K562 (cell line): Measurements from ENCODE around the gene LGI4. TPM values are rescaled to one million over a fixed set of nuclear protein-coding genes. Genes with fewer than 3 reads are reported as not detected.

ENCODE experiments used
- ATAC-seq: fragments of 200-7000 bp; cut with Tn5 transposase; 3 replicates; pipeline ENCODE4 v1.9.1; 2020; ENCODE audit warnings: moderate library complexity
- BruUV-seq: library from RNA; stranded (reverse); fragments of 400-500 nt; replicated peaks from 2 replicates; lab custom pipeline; 2021; lab: Mats Ljungman, UMichigan
- CTCF ChIA-PET: fragments of 300-600 bp; formaldehyde crosslinking; extraction: SDS; loops from one replicate; lab custom pipeline; 2021; ENCODE audit warnings: low intra/inter-chr PET ratio; lab: Yijun Ruan, JAX
- POLR2A ChIA-PET: fragments of 300-600, 350-650 bp; sonication (Branson Sonifier 250); formaldehyde crosslinking; extraction: SDS; loops from one replicate; lab custom pipeline; 2021; ENCODE audit warnings: antibody characterized with exemption, inconsistent platforms; lab: Yijun Ruan, JAX
- DNase-seq, 4 experiments: peaks; one replicate each; pipeline versions ENCODE4 v3.0.0 to v3.0.0-alpha.2; 2011 to 2018; ENCODE audit warnings: low spot score in 3 of 4, mixed read lengths in 3 of 4; ENCODE audit errors: extremely low read depth in 1 of 4
- FAIRE-seq: peaks from 2 replicates; lab custom pipeline; 2011; peaks lifted over from hg19 to GRCh38; lab: Jason Lieb, UNC
- H2AFZ ChIP-seq: 2 replicates; pipeline ENCODE4 v1.6.0; 2011; ENCODE audit warnings: low read depth, low read length, control low read depth, inconsistent platforms
- H3K27ac ChIP-seq: fragments of 200-600 bp; 3 replicates; pipeline ENCODE4 v1.8.0; 2011; ENCODE audit warnings: low read depth, mild to moderate bottlenecking, control low read depth, inconsistent platforms, low read length, moderate library complexity, mixed read lengths; ENCODE audit errors: extremely low read depth
- H3K27me3 ChIP-seq, 2 experiments: fragments of 300-600 bp in 1 of 2; 2 replicates in 1 of 2; 3 replicates in 1 of 2; pipeline versions ENCODE4 v1.6.0 to v1.8.0; 2011; ENCODE audit warnings: inconsistent platforms in 2 of 2, low read length in 2 of 2, mild to moderate bottlenecking in 1 of 2, mixed read lengths in 1 of 2, moderate library complexity in 1 of 2; ENCODE audit not compliant: control insufficient read depth in 2 of 2, insufficient read depth in 2 of 2
- H3K36me3 ChIP-seq: fragments of 300-600 bp; 3 replicates; pipeline ENCODE4 v1.8.0; 2011; ENCODE audit warnings: mild to moderate bottlenecking, low read length, inconsistent platforms; ENCODE audit not compliant: control insufficient read depth, insufficient read depth
- H3K4me1 ChIP-seq, 2 experiments: fragments of 200-600 bp in 1 of 2; replicated peaks in 1 of 2; 2 replicates in 1 of 2; 3 replicates in 1 of 2; pipeline versions ENCODE4 v1.5.1 to v1.8.0; 2011; ENCODE audit warnings: inconsistent platforms in 2 of 2, low read length in 2 of 2, mild to moderate bottlenecking in 1 of 2, mixed read lengths in 1 of 2, moderate library complexity in 1 of 2; ENCODE audit not compliant: control insufficient read depth in 2 of 2, insufficient read depth in 2 of 2
- H3K4me2 ChIP-seq: 2 replicates; pipeline ENCODE4 v1.6.1; 2011; ENCODE audit warnings: low read length, control low read depth, inconsistent platforms, mixed read lengths; ENCODE audit not compliant: insufficient read depth
- H3K4me3 ChIP-seq: fragments of 200-600 bp; sonication (generic), shearing (Covaris generic); 2 replicates; pipeline ENCODE4 v1.5.1; 2016; ENCODE audit warnings: control low read depth, inconsistent platforms
- H3K79me2 ChIP-seq: fragments of 200-600 bp; 3 replicates; pipeline ENCODE4 v1.8.0; 2011; ENCODE audit warnings: low read length, inconsistent platforms; ENCODE audit not compliant: control insufficient read depth, insufficient read depth
- H3K9ac ChIP-seq, 2 experiments: 2 replicates each; pipeline versions ENCODE4 v1.6.0 to v1.6.1; 2011; ENCODE audit warnings: low read depth in 2 of 2, low read length in 2 of 2, control low read depth in 1 of 2, inconsistent platforms in 1 of 2, mild to moderate bottlenecking in 1 of 2, mixed read lengths in 1 of 2; ENCODE audit not compliant: insufficient read depth in 1 of 2
- H3K9me1 ChIP-seq: one replicate; pipeline ENCODE4 v1.6.0; 2011; ENCODE audit warnings: inconsistent platforms, mild to moderate bottlenecking, low read length, moderate library complexity; ENCODE audit not compliant: control insufficient read depth, insufficient read depth
- H3K9me3 ChIP-seq: replicated peaks from 2 replicates; pipeline ENCODE4 v1.5.1; 2011; ENCODE audit warnings: low read depth, low read length, inconsistent platforms; ENCODE audit not compliant: control insufficient read depth, insufficient read depth
- H4K20me1 ChIP-seq: replicated peaks from 2 replicates; pipeline ENCODE4 v1.6.1; 2011; ENCODE audit warnings: low read length, inconsistent platforms, mixed read lengths; ENCODE audit not compliant: control insufficient read depth, insufficient read depth
- CBX2 ChIP-seq: fragments of 200-600 bp; sonication (generic); IDR thresholded peaks from one replicate; pipeline ENCODE4 v1.6.1; 2012; ENCODE audit warnings: mild to moderate bottlenecking, low read length, inconsistent platforms; ENCODE audit not compliant: insufficient read depth, poor library complexity, severe bottlenecking
- EP300 ChIP-seq: IDR thresholded peaks from 2 replicates; pipeline ENCODE4 v1.6.1; 2012; ENCODE audit warnings: low read length, improper control_type of control experiment
- HNRNPL ChIP-seq: fragments of 200-400 bp; formaldehyde crosslinking; IDR thresholded peaks from 2 replicates; pipeline ENCODE4 v1.6.1; 2017; ENCODE audit warnings: low read depth, mild to moderate bottlenecking, low read length
- MED1 ChIP-seq: sonication (generic); formaldehyde crosslinking; IDR thresholded peaks from 2 replicates; pipeline ENCODE4 v1.8.1; 2023; ENCODE audit warnings: missing genetic modification reagents, borderline replicate concordance
- NFIC ChIP-seq: fragments of 450-650 bp; IDR thresholded peaks from 2 replicates; pipeline ENCODE4 v1.6.1; 2017; ENCODE audit warnings: mild to moderate bottlenecking, inconsistent platforms
- SMARCE1 ChIP-seq: fragments of 450-650 bp; IDR thresholded peaks from 2 replicates; pipeline ENCODE4 v1.7.1; 2016; ENCODE audit warnings: mild to moderate bottlenecking
- TEAD1 ChIP-seq, 2 experiments: fragments of 450-650 bp in 1 of 2; sonication (generic) in 1 of 2; formaldehyde crosslinking; IDR thresholded peaks; 2 replicates each; pipeline versions ENCODE4 v1.4.0 to v1.8.0; 2020 to 2022; ENCODE audit warnings: mild to moderate bottlenecking in 2 of 2, missing genetic modification reagents in 1 of 2
- UBTF ChIP-seq, 2 experiments: IDR thresholded peaks; 2 replicates each; pipeline ENCODE4 v1.6.1; 2012; ENCODE audit warnings: improper control_type of control experiment in 2 of 2, low read depth in 2 of 2, low read length in 2 of 2, borderline replicate concordance in 1 of 2
- ZNF212 ChIP-seq: fragments of 450-650 bp; formaldehyde crosslinking; IDR thresholded peaks from 2 replicates; pipeline ENCODE4 v1.4.0; 2020; ENCODE audit warnings: mild to moderate bottlenecking
- WGBS: fragments of 100-300 bp; shearing (Covaris generic); methylation state at CpG from one replicate; pipeline ENCODE4 v1.1.6; 2016; ENCODE audit warnings: low coverage, mixed read lengths; ENCODE audit not compliant: insufficient coverage; ENCODE audit errors: missing lambda C conversion rate; 5-methylcytosine and 5-hydroxymethylcytosine counted together
- in situ Hi-C: fragments of 300-500 bp; cut with MboI; formaldehyde crosslinking; loops from 4 replicates; pipeline ENCODE4 v1.15.0; 2018; ENCODE audit warnings: inconsistent platforms, mixed read lengths
- intact Hi-C: fragments of 100-400 bp; cut with micrococcal nuclease; formaldehyde crosslinking; loops from 2 replicates; pipeline ENCODE4 v1.14.2; 2022
- polyA plus RNA-seq, 8 experiments: library from polyadenylated mRNA; depleted of rRNA in 4 of 8; stranded (reverse) in 5 of 8; unstranded in 3 of 8; fragments of >200 nt; fragmentation: Nextera tagmentation in 2 of 8; fragmentation: Illumina TruSeq in 1 of 8; extraction: Ambion mirVana in 2 of 8; extraction: Trizol in 1 of 8; gene quantifications; 2 replicates each; pipeline versions ENCODE4 v1.2.1 to v1.2.3, GENCODE V29; 2011 to 2014; ENCODE audit warnings: inconsistent platforms in 1 of 8, missing spikeins in 1 of 8
- total RNA-seq, 7 experiments: library from RNA; depleted of rRNA in 6 of 7; stranded (reverse); fragments of >200 nt in 6 of 7; fragmentation: Illumina TruSeq in 2 of 7; extraction: Trizol in 2 of 7; gene quantifications; 2 replicates each; pipeline versions ENCODE4 v1.2.1 to v1.2.3, GENCODE V29; 2011 to 2021; ENCODE audit warnings: low replicate concordance in 1 of 7
- TF ChIP-seq, protein P1 (sequence below): fragments of 450-650 bp; IDR thresholded peaks from 2 replicates; pipeline ENCODE4 v1.6.1; 2016

Gene LGI4
- total and polyA plus RNA-seq, 9 of the 15 experiments (the other 6 are each of a cell fraction or from before 2014, with no cell fraction given), result 0.14 to 0.30 (median 0.24) TPM; not detected in 4

DNA sequence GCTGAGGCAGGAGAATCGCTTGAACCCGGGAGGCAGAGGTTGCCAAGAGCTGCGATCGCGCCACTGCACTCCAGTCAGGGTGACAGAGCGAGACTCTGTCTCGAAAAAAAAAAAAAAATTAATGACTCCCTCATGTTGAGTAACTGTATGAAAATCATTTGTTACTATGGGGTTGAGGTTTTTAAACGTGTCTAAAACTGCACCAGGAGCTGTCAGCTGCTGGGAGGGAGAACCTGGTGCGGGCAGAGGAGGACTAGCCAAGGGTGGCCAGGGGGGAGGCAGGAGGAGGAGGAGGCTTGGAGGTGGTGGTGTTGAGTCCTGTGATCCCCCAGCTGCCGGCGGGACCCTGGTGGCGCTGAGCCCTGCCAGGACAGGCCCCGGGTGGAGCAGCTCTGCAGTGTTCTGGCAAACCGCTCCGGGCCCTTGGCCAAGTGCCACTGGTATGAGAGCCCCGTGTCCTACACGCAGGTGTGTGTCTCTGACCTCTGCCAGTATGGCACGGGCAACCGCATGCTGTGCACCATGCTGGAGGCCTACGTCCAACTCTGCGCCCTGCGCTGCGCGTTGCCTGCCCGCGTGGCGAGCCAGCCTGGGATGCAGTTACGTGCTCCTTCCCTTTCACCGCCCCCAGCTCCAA, 36.3 kb downstream of the LGI4 start:
- no peaks in the 10 kb centered on the region for H3K9me1 ChIP-seq
- DNase-seq, result no peak
- H3K9ac ChIP-seq, result peak overlapping the region in 1 of 2 experiments; percentile 64; a peak in 2 of 4 replicates
- no peak overlapping the region for H3K4me2 ChIP-seq
- FAIRE-seq, result no peak
- 71% methylated on average over 22 of the region's 29 CpGs for WGBS
- ChIA-PET CTCF (no interaction called here), POLR2A (interaction anchor here (1.0 to 2.0 kb wide), 5 partner anchors 8 to 107 kb away, joined by 3 to 6 read pairs (median 4); no protein-coding TSS in a partner anchor)
- no peak; the same call in 2 of the 3 replicates for ATAC-seq
- H2AFZ ChIP-seq, result no peak overlapping the region
- BruUV-seq, result no TSS peak
- H3K36me3 ChIP-seq, result no peaks in the 10 kb centered on the region
- peaks cover 3 to 35% of the 10 kb centered on the region in 2 experiments; a peak in 4 of 5 replicates for H3K4me1 ChIP-seq
- no peaks in the 10 kb centered on the region for H3K9me3 ChIP-seq
- intact Hi-C loops, result loop anchor here (10.0 kb wide), 1 partner anchor 54 kb away; the partner anchor contains the start of gene HPN
- H3K4me3 ChIP-seq, result no peak overlapping the region
- TF ChIP-seq NFIC (peak; percentile 15; the same call in 1 of the 2 replicates), TEAD1 (CRISPR knock-in tag; IDR thresholded peaks at IDR 0.05) (no peak)
- H4K20me1 ChIP-seq, result no peaks in the 10 kb centered on the region
- no peaks in the 10 kb centered on the region for H3K27me3 ChIP-seq
- H3K79me2 ChIP-seq, result no peaks in the 10 kb centered on the region
- H3K27ac ChIP-seq, result no peak overlapping the region
- in situ Hi-C loops, result no loop called here

- Histone ChIP-seq H3K4me1 (peaks cover 9 to 54% of the 10 kb centered on the region in 2 experiments; a peak in 4 of 5 replicates), H3K36me3 (no peaks in the 10 kb centered on the region), H3K9ac (peak overlapping the region in 1 of 2 experiments; percentile 85; a peak in 2 of 4 replicates), H4K20me1 (no peaks in the 10 kb centered on the region), H3K4me2 (no peak overlapping the region), H3K27ac (no peak overlapping the region; the same call in 2 of the 3 replicates), H3K9me1 (no peaks in the 10 kb centered on the region), H3K79me2 (no peaks in the 10 kb centered on the region), H3K9me3 (no peaks in the 10 kb centered on the region), H3K4me3 (no peak overlapping the region), H3K27me3 (no peaks in the 10 kb centered on the region), H2AFZ (peak overlapping the region; percentile 86)
- DNase-seq, result peak; percentile 20 to 38 (median 31)
- intact Hi-C loops, result loop anchor here (10.0 kb wide), 1 partner anchor 51 kb away; the partner anchor contains the start of gene HPN
- 31% methylated on average over 8 of the region's 8 CpGs for WGBS
- CTCF ChIA-PET, result no interaction called here
- POLR2A ChIA-PET, result interaction anchor here (0.8 kb wide), 1 partner anchor 42 kb away, joined by 3 read pairs; no protein-coding TSS in a partner anchor
- ATAC-seq, result peak; percentile 59
- no TSS peak for BruUV-seq
- FAIRE-seq, result no peak
- in situ Hi-C loops, result no loop called here
- TF ChIP-seq MED1, result no peak
- no peak for TF ChIP-seq HNRNPL
- no peak for TF ChIP-seq UBTF (IDR thresholded peaks at IDR 0.05; ENCODE audit: borderline replicate concordance in 1 of 2, low read depth in 2 of 2, low read length in 2 of 2)
- TF ChIP-seq CBX2, result no peak
- no peak for TF ChIP-seq EP300
- no peak for TF ChIP-seq SMARCE1
- TF ChIP-seq, protein P1, sequence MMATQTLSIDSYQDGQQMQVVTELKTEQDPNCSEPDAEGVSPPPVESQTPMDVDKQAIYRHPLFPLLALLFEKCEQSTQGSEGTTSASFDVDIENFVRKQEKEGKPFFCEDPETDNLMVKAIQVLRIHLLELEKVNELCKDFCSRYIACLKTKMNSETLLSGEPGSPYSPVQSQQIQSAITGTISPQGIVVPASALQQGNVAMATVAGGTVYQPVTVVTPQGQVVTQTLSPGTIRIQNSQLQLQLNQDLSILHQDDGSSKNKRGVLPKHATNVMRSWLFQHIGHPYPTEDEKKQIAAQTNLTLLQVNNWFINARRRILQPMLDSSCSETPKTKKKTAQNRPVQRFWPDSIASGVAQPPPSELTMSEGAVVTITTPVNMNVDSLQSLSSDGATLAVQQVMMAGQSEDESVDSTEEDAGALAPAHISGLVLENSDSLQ, result peak; percentile 24; the same call in 1 of the 2 replicates
- no peak for TF ChIP-seq ZNF212
Observed at GRCh38 chr19:35095667-35096368, 39.0 kb downstream of the LGI4 start.
